H1 (cell line): Measurements from ENCODE around the gene ADPRM. TPM values are rescaled to one million over a fixed set of nuclear protein-coding genes. Genes with fewer than 3 reads are reported as not detected.

Experiments
- ATF3 ChIP-seq: IDR thresholded peaks from 2 replicates; pipeline ENCODE4 v1.6.1; 2011; ENCODE audit warnings: low read depth, mild to moderate bottlenecking, low read length; ENCODE audit not compliant: insufficient read depth
- EZH2 ChIP-seq: fragments of 200-600 bp; sonication (generic); IDR thresholded peaks from 2 replicates; pipeline ENCODE4 v1.7.1; 2012; ENCODE audit warnings: low read depth, mild to moderate bottlenecking, moderate library complexity, low read length, inconsistent platforms; ENCODE audit not compliant: severe bottlenecking
- MAFK ChIP-seq: IDR thresholded peaks from 2 replicates; pipeline ENCODE4 v1.6.1; 2012; ENCODE audit warnings: low read depth, mild to moderate bottlenecking, improper control_type of control experiment, low read length
- PHF8 ChIP-seq: fragments of 200-600 bp; sonication (generic); conservative IDR thresholded peaks from 2 replicates; pipeline ENCODE4 v1.7.1; 2012; ENCODE audit warnings: low read depth, mild to moderate bottlenecking, inconsistent platforms, low read length, moderate library complexity
- POLR2A ChIP-seq, 2 experiments: IDR thresholded peaks; 1 replicate in 1 of 2; 2 replicates in 1 of 2; pipeline ENCODE4 v1.6.1; 2011; ENCODE audit warnings: low read depth in 2 of 2, low read length in 2 of 2, mild to moderate bottlenecking in 2 of 2; ENCODE audit errors: control extremely low read depth in 1 of 2
- polyA plus RNA-seq, 7 experiments: library from polyadenylated mRNA; depleted of rRNA in 3 of 7; stranded (reverse) in 5 of 7; unstranded in 2 of 7; fragments of >200 nt in 5 of 7; fragments of 200-250 nt in 2 of 7; gene quantifications; 1 replicate in 5 of 7; 2 replicates in 1 of 7; 4 replicates in 1 of 7; pipeline versions ENCODE4 v1.2.1 to v1.2.3, GENCODE V29; 2011 to 2013; ENCODE audit warnings: missing spikeins in 2 of 7, mixed read lengths in 2 of 7
- total RNA-seq: library from RNA; stranded (reverse); fragmentation: NEBNext Ultra II Directional; extraction: Animal tissue kit (Norgen Biotek cat#: 25700); gene quantifications from 2 replicates; pipeline ENCODE4 v1.2.1, GENCODE V29; 2021

Gene ADPRM
- total and polyA plus RNA-seq, 2 of the 8 experiments (the other 6 are each of a cell fraction or from before 2014, with no cell fraction given), result 6.7 to 7.9 TPM

GRCh38 chr17:10751563-10751962 is 54.2 kb downstream of the ADPRM start (continued):
- TF ChIP-seq ATF3 (no peak), MAFK (no peak), PHF8 (no peak), EZH2 (no peak), POLR2A (IDR thresholded peaks at IDR 0.05; ENCODE audit: control extremely low read depth in 1 of 2, low read depth in 2 of 2, low read length in 2 of 2) (no peak)
